Measurements from ENCODE around the gene ODAD4.

- no peak for TF ChIP-seq ZBTB33 (IDR thresholded peaks at IDR 0.05)
- TF ChIP-seq, protein P1, sequence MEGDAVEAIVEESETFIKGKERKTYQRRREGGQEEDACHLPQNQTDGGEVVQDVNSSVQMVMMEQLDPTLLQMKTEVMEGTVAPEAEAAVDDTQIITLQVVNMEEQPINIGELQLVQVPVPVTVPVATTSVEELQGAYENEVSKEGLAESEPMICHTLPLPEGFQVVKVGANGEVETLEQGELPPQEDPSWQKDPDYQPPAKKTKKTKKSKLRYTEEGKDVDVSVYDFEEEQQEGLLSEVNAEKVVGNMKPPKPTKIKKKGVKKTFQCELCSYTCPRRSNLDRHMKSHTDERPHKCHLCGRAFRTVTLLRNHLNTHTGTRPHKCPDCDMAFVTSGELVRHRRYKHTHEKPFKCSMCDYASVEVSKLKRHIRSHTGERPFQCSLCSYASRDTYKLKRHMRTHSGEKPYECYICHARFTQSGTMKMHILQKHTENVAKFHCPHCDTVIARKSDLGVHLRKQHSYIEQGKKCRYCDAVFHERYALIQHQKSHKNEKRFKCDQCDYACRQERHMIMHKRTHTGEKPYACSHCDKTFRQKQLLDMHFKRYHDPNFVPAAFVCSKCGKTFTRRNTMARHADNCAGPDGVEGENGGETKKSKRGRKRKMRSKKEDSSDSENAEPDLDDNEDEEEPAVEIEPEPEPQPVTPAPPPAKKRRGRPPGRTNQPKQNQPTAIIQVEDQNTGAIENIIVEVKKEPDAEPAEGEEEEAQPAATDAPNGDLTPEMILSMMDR (IDR thresholded peaks at IDR 0.05; ENCODE audit: low read depth, low read length, missing input control): no peak
- no peak for TF ChIP-seq FOXA1 (IDR thresholded peaks at IDR 0.05)
- TF ChIP-seq, protein P2, sequence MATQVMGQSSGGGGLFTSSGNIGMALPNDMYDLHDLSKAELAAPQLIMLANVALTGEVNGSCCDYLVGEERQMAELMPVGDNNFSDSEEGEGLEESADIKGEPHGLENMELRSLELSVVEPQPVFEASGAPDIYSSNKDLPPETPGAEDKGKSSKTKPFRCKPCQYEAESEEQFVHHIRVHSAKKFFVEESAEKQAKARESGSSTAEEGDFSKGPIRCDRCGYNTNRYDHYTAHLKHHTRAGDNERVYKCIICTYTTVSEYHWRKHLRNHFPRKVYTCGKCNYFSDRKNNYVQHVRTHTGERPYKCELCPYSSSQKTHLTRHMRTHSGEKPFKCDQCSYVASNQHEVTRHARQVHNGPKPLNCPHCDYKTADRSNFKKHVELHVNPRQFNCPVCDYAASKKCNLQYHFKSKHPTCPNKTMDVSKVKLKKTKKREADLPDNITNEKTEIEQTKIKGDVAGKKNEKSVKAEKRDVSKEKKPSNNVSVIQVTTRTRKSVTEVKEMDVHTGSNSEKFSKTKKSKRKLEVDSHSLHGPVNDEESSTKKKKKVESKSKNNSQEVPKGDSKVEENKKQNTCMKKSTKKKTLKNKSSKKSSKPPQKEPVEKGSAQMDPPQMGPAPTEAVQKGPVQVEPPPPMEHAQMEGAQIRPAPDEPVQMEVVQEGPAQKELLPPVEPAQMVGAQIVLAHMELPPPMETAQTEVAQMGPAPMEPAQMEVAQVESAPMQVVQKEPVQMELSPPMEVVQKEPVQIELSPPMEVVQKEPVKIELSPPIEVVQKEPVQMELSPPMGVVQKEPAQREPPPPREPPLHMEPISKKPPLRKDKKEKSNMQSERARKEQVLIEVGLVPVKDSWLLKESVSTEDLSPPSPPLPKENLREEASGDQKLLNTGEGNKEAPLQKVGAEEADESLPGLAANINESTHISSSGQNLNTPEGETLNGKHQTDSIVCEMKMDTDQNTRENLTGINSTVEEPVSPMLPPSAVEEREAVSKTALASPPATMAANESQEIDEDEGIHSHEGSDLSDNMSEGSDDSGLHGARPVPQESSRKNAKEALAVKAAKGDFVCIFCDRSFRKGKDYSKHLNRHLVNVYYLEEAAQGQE (IDR thresholded peaks at IDR 0.05): no peak
- TF ChIP-seq HNF4A (conservative IDR thresholded peaks at IDR 0.05): no peak
- TF ChIP-seq GABPA (IDR thresholded peaks at IDR 0.05 in 1 of 2, conservative IDR thresholded peaks at IDR 0.05 in 1 of 2): no peak
Measured at GRCh38 chr17:41973408-41973811, 43.0 kb downstream of the ODAD4 start.

All from liver (tissue), 3 donors.